GM19043 (cell line): ENCODE data around the gene EDA.
"Not testable (repeated sequence)": the region's sequence is repeated elsewhere in the genome, so short reads cannot be mapped to it uniquely, and the experiment has no call there.

Experiments used
- ATAC-seq: cut with Tn5 transposase; IDR thresholded peaks from one replicate; pipeline ENCODE4 v1.9.1; 2021; ENCODE audit warnings: low read depth; ENCODE audit not compliant: unreplicated experiment

The EDA gene

DNA sequence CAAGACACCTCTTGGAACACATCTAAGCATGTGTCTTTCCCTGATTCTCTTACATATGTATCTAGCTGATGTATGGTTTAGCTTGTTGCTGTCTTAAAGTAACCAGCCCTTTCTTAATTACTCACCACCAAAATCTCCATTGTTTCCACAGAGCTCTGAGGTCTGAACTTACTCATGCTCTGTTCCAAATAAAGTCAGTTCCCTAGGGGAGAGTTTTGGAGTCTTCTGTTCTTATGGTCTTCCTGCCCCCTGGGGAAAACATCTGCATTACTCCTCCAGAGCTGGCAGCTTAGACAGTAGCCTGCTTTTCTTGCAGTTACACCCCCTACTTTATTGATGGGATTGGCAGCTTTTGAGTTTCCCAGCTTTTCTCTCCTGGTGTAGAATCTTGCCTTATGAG is 125.8 kb downstream of the EDA start:
- ATAC-seq, result no peak

- no peak for ATAC-seq
Measured at GRCh38 chrX:69746051-69746450, 130.1 kb downstream of the EDA start.

DNA sequence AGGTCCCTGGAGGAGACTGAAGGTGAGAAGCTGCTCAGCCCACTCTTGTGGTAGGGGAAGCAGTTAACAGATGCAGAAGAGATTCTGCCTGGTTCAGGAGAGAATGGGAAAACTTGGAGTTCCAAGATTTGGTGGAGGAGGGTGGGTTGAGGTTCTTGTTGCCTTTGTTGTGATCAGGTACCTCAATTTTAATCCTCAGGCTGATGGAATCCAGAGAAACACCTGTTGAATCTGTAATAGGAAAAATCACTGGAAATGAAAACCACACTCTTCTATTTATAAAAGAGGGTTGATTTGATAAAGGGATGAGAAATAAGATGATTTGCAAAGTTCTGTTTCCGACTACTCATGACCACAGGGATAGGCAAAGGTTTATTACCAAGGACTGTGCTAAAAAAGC is 132.1 kb downstream of the EDA start:
- no peak for ATAC-seq

DNA sequence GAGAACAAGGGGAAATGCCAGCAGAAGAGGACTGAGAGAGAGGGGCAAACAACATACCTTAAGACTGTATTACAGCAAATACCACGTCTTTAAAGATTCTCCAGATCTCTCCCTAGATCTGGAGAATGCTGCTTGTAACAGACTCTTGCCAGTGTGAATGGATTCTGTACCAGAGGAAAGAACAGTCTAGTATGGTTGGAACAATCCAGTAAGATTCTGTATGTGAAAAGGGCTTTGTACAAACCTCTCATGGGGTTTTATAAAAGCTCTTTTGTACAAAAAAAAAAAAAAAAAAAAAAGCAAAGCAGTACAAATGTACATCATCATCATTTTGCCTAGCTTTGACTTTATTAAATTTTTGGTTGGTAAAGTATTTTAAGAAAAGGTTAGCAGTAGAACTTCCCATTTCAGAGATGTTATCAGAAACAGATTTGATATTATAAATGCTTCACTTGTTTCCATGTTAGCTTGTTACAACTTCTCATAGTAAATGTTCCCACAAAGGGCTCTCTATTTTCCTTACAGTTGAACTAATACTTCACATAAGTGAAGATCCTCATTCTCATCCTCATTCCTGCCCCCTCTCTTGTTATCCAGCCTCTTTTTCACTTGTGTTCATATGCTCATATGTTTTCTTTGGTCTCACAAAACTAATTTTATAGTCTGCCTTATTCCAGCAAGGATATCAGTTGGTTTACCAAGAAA is 144.2 kb downstream of the EDA start:
- no peak for ATAC-seq

GRCh38 chrX:69761633-69762032 is 145.7 kb downstream of the EDA start:
- no peak for ATAC-seq

DNA sequence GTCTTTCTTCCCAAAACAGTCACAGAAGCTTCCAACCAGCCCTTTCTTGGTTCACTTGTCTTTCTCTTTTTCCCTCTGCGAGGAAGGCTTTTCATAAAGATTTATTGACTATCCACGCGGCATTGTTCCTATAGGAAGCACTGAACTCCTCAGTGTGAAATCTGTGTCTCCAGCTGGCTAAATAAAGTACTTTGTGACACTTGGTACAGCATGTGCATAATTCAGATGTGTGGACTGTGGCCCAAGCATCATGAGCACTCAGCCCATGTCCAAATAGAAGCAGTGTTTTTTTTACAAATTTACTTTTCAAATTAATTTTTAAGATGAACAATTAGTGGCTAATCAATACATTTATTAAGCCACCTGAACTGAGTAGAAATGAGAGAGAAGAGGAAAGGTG is 146.4 kb downstream of the EDA start:
- ATAC-seq, result no peak

GRCh38 chrX:69793260-69793935 is 177.5 kb downstream of the EDA start:
- no peak for ATAC-seq

GRCh38 chrX:69795702-69796101 is 179.8 kb downstream of the EDA start:
- ATAC-seq, result no peak

GRCh38 chrX:69807400-69807799 is 191.5 kb downstream of the EDA start:
- no peak for ATAC-seq

DNA sequence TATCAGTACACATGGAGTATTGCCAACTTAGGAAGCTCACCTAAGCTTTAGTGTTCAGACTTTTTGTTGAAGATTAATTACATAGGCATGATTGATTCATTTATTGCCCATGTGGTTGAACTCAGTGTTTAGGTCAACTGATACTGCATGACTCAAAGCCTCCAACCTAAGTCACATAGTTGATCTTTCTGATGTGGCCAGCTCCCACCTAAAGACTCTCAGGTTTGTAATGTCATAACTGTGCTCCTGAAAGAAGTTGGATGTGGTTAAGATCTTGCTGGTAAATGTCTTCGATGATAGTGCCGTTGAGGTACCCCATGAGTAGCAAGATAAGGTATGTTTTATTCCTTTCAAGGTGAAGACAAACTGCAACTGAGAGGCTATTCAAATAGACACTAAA is 192.5 kb downstream of the EDA start:
- no peak for ATAC-seq

GRCh38 chrX:69813677-69814076 is 197.8 kb downstream of the EDA start:
- ATAC-seq, result no peak

DNA sequence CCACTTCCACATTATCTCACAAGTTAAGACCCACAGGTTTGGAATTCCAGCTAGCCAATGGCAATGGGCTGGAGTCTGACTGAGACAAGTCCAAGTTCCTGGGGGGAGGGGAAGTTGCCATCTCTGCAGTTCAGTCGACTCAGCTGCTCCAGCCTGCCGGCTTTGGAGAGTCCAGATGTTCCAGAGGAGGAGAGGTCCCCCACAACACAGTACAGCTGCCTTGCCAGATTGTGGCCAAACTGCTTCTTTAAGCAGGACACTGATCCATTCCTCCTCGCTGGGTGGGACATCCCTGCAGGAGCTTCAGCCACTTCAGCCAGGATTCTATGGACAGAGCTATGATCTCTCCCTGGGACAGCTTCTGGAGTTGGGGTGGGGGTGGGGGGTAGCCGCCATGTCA is 199.2 kb downstream of the EDA start:
- ATAC-seq, result no peak

- ATAC-seq, result no peak
Measured at GRCh38 chrX:69815519-69815918, 199.6 kb downstream of the EDA start.

- ATAC-seq, result no peak
Measured at GRCh38 chrX:69844636-69845035, 228.7 kb downstream of the EDA start.

- not testable (repeated sequence) for ATAC-seq
Measured at GRCh38 chrX:69859999-69860398, 244.1 kb downstream of the EDA start.

- ATAC-seq, result no peak
Measured at GRCh38 chrX:69876221-69876620, 260.3 kb downstream of the EDA start.

GRCh38 chrX:69884210-69884609 is 268.3 kb downstream of the EDA start:
- ATAC-seq, result no peak

- no peak for ATAC-seq
Measured at GRCh38 chrX:69896046-69896445, 280.1 kb downstream of the EDA start.

DNA sequence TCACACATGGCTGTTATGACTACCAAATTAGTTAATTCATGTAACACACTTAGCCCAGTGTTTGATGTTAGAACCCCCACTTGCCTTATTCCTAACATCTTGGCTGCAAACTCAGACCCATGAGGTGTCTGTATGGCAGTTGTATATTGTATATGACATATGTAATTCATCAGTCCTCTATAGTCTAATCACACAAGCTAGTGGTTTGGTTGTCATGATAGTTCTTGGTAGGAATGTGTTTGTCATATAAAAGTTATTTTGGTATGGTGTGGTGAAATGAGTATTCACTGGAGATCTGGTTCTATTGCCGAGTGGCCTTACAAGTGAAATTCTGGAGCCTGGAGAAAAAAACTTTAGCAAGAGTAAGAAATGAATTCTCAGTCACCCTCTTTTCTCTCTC is 284.6 kb downstream of the EDA start:
- no peak for ATAC-seq

GRCh38 chrX:69906447-69906846 is 290.5 kb downstream of the EDA start:
- ATAC-seq, result no peak

- no peak for ATAC-seq
Measured at GRCh38 chrX:69914781-69915180, 298.9 kb downstream of the EDA start.

GRCh38 chrX:69919749-69920148 is 303.8 kb downstream of the EDA start:
- no peak for ATAC-seq
